HG03432 (cell line): ENCODE results near the gene APP.

Source experiments
- ATAC-seq: cut with Tn5 transposase; IDR thresholded peaks from one replicate; pipeline ENCODE4 v1.9.1; 2021; ENCODE audit warnings: mild to moderate bottlenecking, moderate library complexity; ENCODE audit not compliant: unreplicated experiment

The APP gene

DNA sequence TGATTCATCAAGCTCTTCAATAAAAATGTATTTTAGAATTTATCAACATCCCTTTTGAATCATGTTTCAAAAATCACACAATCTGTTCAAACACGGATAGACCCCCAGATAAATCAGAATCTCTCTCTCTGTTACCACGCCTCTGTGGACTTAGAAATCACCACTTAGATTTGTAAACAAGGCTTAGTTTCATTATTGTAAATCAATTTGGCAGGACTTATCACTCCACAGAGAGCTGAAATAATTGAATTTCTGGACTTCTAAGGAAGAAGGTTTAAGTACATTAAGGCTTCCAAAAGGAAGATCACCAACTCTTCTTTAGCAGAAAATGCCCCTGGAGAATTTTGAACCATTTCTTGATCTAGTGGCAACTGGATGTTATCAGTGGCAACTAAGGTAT lies 100.4 kb downstream of the APP start:
- no peak for ATAC-seq

DNA sequence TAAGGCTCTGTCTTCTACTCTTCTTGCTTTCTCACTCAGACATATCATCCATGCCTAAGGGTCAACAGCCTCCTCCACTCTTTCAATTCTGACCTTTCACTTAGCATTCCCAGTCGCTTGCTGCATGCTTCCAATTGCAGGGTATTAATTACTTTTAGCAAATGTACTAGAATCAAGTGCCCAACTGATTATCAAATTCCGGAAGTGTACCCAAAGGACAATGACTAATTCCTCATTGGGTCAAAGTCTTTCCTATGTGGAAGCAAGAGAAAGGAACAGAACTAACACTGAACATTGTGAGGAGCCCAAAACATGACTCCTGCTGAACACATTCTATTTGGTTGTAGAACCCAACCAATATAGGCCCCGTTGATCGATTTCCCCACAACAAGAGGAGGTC lies 101.8 kb downstream of the APP start:
- no peak for ATAC-seq

DNA sequence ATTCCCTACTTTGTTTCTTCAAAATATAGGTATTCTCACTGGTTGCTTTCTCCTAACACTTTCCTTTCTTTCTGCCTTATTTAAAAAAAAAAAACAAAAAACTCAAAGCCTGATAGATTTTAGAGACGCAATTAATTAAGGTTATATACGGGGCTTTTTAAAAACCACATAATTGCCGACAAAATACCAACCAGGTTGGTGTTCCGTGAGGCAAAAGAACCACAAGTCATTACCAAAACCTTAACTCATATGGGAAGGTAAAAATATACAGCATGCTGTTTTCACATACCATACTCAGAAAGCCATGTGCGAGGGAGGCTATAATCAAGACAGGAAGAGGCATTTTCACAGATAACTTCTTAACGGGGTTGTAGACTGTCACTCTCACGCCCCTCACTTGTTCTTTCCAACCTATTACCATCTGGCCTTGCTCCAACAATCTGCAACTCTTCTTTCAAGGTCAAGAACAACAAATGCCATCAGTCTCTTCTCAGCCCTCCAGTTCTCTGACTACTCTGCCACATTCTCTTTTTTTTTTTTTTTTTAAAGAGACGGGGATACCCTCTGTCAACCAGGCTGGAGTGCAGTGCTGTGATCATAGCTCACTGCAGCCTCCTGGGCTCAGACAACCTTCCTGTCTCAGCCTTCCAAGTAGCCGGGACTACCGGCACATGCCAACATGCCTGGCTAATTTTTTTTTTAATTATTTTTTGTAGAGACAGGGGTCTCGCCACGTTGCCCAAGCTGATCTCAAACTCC lies 102.6 kb downstream of the APP start:
- no peak for ATAC-seq

DNA sequence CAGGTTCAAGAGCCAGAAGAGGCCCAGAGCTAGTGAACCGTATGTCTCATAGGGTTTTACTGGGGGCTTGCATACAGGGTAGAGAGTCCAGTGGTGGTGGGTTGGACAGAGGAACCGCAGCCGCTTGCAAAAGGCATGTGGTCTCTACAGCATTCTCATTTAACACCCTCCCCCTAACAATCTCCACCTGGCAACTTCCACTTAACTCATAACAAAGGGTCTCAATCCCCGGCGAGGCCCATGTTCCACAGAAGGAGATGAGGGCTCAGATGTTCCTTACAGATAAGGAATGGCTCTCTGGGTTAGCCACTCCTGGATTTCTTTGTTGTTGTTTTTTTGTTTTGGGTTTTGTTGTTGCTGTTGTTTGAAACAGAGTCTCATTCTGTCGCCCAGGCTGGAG lies 106.1 kb downstream of the APP start:
- no peak for ATAC-seq

DNA sequence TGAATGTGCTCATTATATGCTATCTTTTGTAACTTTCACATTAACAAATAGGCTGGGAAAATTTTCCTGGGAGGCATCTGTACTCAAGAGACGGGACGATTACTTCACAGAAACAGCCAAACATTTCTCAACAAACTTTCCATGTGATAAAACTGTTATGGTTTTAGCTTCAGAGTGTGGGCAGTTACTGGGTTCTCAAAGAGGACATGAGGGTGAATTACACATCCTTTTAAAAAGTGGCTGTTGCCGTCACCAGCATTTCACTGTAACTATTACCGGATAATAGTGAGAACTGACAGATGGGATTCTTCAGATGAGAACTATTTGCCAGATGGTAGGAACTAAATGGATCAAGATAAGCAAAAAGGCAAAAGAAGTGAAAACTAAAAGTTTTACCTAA lies 109.1 kb downstream of the APP start:
- ATAC-seq, result no peak

DNA sequence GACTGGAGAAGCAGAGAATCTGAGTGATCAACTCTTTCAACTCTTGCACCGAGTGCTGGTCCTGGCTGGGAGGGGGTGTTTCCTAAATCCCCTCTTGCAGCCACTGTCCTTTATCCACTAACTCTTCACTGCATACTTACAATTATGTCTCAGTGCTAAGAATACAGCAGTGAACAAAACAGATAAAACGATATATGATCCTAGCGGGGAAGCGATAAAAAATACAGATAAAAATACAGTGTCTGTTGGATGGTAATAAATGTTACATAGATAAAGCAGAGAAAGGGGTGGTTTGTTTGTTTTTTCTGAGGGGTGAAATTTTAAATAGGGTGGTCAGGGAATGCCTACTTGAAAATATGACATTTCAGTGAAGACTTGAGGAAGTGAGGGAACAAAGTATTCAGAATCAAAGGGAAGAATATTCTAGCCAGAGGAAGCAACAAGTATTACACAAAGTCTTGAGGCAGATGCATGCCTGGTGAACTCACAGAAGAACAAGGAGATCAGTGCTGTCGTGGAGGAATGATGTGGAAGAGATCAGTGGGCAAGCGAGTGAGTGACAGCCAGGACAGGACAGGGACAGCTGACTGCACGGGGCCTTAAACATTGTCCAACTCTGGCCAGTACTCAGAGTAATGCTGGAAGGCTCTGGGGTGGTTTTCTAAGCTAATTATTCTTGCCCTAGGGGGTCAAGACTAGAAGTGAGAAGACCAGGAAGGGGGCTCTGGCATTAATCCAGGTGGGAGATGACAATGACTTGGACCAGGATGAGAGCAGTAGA lies 110.0 kb downstream of the APP start:
- no peak for ATAC-seq

DNA sequence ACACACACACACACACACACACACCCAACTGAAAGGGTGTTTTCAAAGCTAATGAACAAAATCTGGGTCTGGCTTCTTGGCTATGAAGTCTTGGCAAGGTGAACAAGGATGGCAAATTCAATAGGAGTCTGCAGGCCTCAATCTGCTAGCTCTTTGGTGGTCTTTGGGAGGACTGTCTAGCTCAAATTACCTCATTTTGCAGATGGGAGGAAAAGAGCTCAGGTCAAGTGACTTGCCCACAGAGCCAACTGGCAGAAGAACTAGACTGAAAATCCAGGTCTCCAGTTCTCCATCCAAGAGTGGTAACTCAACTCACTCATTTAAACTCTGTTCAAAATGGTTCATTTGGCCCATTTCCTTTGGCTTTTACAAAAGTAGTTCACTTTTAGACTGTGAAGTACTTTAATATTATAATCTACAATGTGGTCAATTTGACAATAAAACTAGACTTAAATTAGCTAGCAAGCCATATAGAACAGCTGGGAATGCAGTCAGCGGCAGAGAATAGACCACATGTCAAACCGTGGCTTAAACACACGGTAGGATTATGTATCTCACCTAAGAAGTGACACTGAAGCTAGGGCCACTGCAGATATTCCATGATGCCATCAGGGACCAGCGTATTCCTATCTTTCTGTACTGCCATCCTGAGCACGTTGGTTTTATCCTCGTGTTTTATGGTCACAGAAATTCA lies 112.9 kb downstream of the APP start:
- no peak for ATAC-seq

DNA sequence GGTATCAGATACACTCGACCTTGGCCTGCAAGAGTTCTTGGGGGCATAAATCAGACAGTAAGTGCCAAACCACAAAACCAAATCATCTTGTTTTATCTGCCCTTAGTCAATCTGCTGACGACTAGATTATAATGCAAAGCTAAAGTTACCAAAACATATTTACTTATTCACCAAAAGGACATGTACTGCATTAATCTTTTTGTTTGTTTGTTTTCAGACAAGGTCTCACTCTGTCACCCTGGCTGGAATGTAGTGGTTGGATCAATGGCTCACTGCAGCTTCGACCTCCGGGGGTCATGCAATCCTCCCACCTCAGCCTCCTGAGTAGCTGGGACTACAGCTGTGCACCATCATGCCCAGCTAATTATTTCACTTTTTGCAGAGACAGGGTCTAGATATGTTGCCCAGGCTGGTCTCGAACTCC lies 114.7 kb downstream of the APP start:
- no peak for ATAC-seq

DNA sequence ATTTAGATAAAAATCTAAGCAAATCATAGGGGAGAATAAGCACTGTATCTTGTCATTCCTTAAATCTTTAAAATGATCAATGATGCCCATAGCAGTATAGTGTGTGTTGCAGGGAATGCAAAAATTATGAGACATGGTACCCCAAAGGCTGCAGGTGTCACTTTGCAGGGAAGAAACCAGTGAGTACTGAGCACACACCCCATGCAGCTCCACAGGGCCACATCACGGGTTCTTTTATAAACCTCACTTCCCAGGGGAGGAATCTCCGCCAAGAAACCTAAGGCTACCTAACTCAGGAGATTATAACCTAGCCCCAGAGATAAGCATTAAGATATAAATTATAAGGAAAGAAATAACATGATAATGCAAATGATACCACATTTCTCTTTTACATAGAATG lies 115.6 kb downstream of the APP start:
- ATAC-seq, result no peak

DNA sequence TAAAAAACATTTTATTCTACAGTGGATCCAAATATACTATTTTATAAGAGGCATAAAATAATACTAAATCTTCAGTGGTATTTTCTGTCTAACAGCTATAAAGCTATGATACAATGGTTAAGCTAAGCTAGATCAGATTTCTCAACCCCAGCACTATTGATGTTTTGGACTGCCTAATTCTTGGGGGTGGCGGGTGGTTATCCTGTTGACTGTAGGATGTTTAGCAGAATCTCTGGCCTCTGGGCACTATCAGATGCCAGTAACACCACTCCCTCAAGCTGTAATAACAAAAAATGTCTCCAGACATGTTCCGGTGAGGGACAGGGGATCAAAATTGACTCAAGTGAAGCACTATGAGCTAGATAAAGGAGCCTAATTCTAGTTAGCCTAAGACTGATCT lies 118.5 kb downstream of the APP start:
- no peak for ATAC-seq

DNA sequence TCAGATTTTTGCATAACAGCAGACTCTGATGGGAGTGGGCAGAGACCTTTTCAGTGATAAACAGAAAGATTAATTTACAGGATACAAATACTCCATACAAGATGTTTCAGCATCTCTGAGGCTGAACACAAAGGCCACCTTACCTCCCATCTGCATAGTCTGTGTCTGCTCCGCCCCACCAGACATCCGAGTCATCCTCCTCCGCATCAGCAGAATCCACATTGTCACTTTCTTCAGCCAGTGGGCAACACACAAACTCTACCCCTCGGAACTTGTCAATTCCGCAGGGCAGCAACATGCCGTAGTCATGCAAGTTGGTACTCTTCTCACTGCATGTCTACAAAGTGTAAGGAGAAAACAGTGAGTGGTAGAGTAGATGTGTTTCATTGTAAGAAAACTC lies 119.7 kb downstream of the APP start:
- no peak for ATAC-seq

DNA sequence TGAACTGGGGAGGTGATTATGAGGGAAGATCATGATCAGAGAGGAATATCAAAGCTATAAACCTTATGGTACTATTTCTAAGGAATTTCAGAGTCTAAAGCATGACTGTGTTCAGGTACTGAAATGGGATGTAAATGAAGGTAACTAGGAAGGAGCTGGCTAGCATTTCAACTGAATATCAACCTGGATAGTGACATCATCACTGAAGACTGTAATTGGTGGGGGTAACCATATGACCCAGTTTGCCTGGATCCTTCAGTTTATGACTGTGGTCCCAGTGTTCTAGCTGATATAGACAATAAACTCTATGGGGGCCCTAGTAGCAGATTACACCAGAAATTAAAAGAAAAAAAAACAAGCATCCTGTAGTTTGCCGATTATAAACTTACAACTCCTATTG lies 120.8 kb downstream of the APP start:
- no peak for ATAC-seq

DNA sequence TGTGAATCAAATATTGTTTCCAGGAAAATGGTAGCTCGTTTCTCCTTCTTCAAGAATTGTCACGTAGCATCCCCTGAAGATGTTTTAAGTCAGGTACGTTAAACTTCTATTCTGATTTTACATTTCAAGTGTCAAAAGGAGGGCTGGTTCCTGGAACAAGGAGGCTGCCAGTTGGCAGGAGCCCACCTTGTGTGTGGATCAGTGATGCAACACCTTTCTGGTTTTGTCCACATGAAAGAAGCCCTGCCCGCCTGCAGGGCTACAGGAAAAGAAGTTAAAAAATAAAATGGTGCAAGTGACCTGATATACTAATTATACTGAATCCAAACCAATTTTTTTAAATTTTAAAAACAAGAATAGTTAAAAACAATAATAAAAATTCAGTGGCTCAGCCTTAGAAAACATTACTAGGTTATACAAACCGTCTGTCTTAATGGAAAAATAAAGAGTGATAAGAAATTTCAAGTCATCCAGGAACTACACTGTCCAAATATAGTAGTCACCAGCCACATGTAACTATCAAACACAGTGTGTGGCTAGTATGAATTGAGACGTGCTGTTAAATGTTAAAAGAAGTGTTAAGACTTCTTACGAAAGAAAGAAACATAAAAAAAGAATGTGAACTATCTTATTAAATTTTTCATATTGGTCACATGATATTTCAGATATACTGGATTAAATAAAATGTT lies 123.1 kb downstream of the APP start:
- ATAC-seq, result no peak

DNA sequence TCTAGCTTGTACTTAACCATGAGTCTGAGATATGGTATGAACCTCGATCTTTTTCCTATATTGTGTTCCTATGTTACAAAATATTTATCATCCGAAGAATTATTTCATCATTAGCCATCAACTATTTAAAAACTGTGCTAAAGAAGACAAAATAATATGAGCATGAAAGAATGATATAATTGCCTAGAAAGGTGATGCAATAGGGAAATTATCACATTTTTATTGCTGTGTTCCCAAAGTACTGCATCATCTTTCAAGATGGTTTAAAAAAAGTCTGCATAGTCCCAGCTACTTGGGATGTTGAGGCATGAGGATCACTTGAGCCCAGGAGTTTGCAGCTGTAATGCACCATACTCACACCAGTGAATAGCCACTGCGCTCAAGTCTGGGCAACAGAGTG lies 126.7 kb downstream of the APP start:
- no peak for ATAC-seq

DNA sequence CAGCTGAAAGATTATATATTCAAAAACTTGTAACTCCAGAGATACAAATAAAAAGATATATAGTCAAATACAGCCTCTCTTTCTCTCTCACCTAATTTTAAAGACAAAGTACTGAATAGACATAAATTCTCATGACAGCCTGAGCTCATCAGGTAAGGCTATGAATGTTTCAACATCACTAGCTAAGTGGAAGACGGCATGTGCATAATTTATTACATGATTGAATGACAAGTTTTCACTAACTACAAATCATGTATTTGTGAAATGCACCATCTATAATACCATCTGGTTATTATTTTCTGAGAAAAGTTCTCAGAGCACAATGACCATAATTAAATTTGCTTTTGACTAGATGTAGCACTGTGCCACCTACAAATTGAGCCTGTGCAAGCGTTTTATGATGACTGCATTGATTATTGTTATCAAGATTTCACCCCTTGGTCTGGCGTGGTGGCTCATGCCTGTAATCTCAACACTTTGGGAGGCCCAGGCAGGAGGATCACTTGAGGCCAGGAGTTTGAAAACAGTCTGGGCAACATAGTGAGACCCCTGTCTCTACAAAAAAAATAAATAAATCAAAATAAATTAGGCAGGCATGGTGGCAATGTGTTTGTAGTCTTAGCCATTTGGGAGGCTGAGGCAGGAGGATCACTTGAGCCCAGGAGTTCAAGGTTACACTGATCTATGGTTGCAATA lies 128.2 kb downstream of the APP start:
- ATAC-seq, result no peak

DNA sequence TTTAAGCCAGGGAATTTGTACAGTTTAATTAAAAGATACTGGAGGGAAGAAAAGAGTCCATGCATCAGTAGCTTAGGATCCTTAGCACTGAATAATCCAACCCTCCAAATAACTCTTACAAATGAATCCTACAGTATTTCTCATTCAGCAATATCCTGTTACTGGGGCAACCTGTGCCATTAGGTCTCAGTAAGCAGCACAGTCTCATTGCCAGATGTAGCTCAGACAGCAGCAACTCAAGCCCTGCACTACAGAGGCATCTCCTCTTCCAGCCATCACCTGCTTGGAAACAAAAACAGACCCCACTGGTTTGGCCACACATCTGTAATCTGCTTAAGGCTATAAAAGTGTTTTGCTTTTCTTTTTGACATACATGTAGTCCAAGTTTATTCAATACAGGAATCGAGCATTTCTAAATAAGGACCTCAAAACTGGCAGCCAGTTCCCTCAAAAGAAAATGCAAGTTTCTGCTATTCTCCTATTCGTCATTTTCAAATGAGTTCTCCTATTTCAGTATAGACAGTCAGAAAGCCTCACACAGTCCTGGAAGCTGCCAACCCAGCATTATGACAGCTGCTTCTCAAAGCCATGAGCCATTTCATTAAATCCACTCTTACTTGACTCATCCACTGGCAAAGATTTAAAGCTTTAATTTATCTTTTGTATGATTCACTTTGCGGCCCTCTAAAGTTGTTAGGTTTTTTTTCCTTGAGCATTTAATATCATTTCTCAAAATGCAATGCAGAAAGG lies 129.0 kb downstream of the APP start:
- ATAC-seq, result no peak

DNA sequence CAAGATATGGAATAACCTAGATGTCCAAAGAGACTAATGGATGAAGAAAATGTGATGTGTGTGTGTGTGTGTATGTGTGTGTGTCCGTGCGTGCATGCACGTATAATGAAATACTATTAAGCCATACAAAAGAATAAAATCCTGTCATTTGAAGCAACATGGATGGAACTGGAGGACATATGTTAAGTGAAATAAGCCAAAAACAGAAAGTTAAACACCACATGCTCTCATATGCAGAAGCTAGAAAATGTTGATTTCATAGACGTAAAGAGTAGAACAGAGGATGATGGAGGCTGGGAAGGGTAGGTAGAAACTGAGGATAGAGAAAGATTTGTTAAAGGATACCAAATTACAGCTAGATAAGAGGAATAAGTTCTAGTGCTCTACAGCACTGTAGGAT lies 133.7 kb downstream of the APP start:
- no peak for ATAC-seq

DNA sequence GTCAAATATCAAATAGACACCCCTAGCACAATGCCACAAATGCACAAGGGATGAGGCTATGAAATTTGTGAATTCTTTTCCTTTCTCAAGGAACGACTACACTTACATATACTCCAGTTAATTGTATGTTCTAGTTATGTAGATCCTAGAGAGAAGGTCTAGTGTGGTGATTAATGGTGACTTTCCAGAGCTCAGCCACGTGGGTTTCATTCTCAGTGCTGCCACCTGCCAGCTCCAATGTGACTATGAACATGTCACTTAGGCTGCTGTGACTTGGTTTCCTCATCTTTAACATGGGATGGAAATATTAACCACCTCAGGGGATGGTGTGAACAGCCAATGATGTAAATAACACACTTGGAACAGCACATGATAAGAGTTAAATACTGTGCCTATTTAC lies 138.3 kb downstream of the APP start:
- no peak for ATAC-seq

DNA sequence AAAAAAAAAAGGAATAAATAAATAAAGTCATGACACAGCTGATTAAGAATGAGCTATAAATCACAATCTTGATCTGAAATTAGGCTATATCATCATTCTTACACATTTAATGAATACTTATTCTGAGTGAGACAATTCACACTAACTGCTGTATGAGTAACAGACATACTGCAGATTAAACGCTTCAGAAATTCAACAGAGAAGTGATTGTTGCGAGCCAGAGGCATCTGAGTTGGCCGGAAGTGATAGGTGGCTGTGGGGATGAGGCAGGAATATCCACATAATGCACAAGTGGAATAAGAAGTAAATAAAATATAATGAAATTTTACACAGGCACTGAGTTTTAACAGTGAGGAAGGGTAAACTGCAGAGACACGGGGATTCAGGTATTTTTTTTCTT lies 142.4 kb downstream of the APP start:
- no peak for ATAC-seq

DNA sequence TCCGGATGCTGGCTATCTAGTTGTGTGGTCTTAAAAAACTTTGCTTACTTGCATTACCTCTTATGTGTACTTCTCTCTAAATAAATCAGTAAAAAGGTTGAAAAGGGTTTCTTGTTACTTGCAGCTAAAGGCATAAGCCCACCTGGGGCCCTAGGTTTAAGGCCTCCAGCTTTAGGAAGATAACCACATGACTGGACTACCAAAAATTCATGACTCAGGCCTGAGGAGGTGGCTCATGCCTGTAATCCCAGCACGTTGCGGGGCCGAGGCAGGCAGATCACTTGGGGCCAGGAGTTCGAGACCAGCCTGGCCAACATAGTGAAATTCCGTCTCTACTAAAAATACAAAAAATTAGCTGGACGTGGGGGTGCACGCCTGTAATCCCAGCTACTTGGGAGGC lies 142.9 kb downstream of the APP start:
- no peak for ATAC-seq
